HG02623 (cell line): Measurements from ENCODE around the gene CNN2.

ENCODE experiments used
- ATAC-seq: cut with Tn5 transposase; IDR thresholded peaks from one replicate; pipeline ENCODE4 v1.9.1; 2021; ENCODE audit warnings: moderate library complexity; ENCODE audit not compliant: unreplicated experiment

Gene CNN2

GRCh38 chr19:1047696-1048147 is 21.3 kb downstream of the CNN2 start:
- no peak for ATAC-seq

GRCh38 chr19:1049106-1049505 is 22.7 kb downstream of the CNN2 start:
- ATAC-seq: no peak

- ATAC-seq: no peak
Observed at GRCh38 chr19:1049800-1050199, 23.4 kb downstream of the CNN2 start.

- no peak for ATAC-seq
Observed at GRCh38 chr19:1050989-1051788, 24.8 kb downstream of the CNN2 start.

GRCh38 chr19:1051791-1052190 is 25.4 kb downstream of the CNN2 start:
- no peak for ATAC-seq

- ATAC-seq: no peak
Observed at GRCh38 chr19:1052349-1052975, 26.1 kb downstream of the CNN2 start.

- no peak for ATAC-seq
Observed at GRCh38 chr19:1053176-1054101, 27.0 kb downstream of the CNN2 start.

- no peak for ATAC-seq
Observed at GRCh38 chr19:1054102-1055027, 28.0 kb downstream of the CNN2 start.

GRCh38 chr19:1055028-1055425 is 28.6 kb downstream of the CNN2 start:
- ATAC-seq: no peak

GRCh38 chr19:1055886-1056620 is 29.6 kb downstream of the CNN2 start:
- no peak for ATAC-seq

GRCh38 chr19:1057176-1057855 is 30.9 kb downstream of the CNN2 start:
- no peak for ATAC-seq

GRCh38 chr19:1058112-1058511 is 31.7 kb downstream of the CNN2 start:
- no peak for ATAC-seq

GRCh38 chr19:1060689-1061088 is 34.3 kb downstream of the CNN2 start:
- no peak for ATAC-seq

- no peak for ATAC-seq
Observed at GRCh38 chr19:1061987-1062386, 35.6 kb downstream of the CNN2 start.

GRCh38 chr19:1062387-1063029 is 36.1 kb downstream of the CNN2 start:
- ATAC-seq: no peak

GRCh38 chr19:1063030-1063908 is 36.9 kb downstream of the CNN2 start:
- ATAC-seq: no peak

GRCh38 chr19:1063909-1064660 is 37.7 kb downstream of the CNN2 start:
- no peak for ATAC-seq
